GM10847 (cell line): ENCODE data around the gene ZNF521.

Experiments
- POLR2A ChIP-seq: IDR thresholded peaks from 2 replicates; pipeline ENCODE4 v1.6.1; 2011; ENCODE audit not compliant: insufficient read length; ENCODE audit errors: extremely low read depth

ZNF521 gene

GRCh38 chr18:25062720-25063119 lies 289.2 kb downstream of the ZNF521 start:
- no peak for TF ChIP-seq POLR2A

- no peak for TF ChIP-seq POLR2A
These were observed 290.6 kb downstream of the ZNF521 start for GRCh38 chr18:25061395-25061794.

- TF ChIP-seq POLR2A: no peak
These were observed 293.4 kb downstream of the ZNF521 start for GRCh38 chr18:25058521-25058920.

GRCh38 chr18:25057491-25058050 lies 294.4 kb downstream of the ZNF521 start:
- no peak for TF ChIP-seq POLR2A

GRCh38 chr18:25056429-25056828 lies 295.5 kb downstream of the ZNF521 start:
- TF ChIP-seq POLR2A: no peak

- TF ChIP-seq POLR2A: no peak
These were observed 296.9 kb downstream of the ZNF521 start for GRCh38 chr18:25055076-25055475.

- TF ChIP-seq POLR2A: no peak
These were observed 298.5 kb downstream of the ZNF521 start for GRCh38 chr18:25053466-25053865.

GRCh38 chr18:25052511-25052921 lies 299.4 kb downstream of the ZNF521 start:
- no peak for TF ChIP-seq POLR2A

GRCh38 chr18:25050605-25051004 lies 301.4 kb downstream of the ZNF521 start:
- no peak for TF ChIP-seq POLR2A

GRCh38 chr18:25047983-25048382 lies 304.0 kb downstream of the ZNF521 start:
- TF ChIP-seq POLR2A: no peak

- no peak for TF ChIP-seq POLR2A
These were observed 304.5 kb downstream of the ZNF521 start for GRCh38 chr18:25047421-25047820.

GRCh38 chr18:25044694-25045093 lies 307.3 kb downstream of the ZNF521 start:
- no peak for TF ChIP-seq POLR2A

- no peak for TF ChIP-seq POLR2A
These were observed 308.9 kb downstream of the ZNF521 start for GRCh38 chr18:25043104-25043503.

- TF ChIP-seq POLR2A: no peak
These were observed 309.3 kb downstream of the ZNF521 start for GRCh38 chr18:25042641-25043051.

GRCh38 chr18:25039781-25040180 lies 312.2 kb downstream of the ZNF521 start:
- TF ChIP-seq POLR2A: no peak

- no peak for TF ChIP-seq POLR2A
These were observed 313.7 kb downstream of the ZNF521 start for GRCh38 chr18:25038261-25038660.

- no peak for TF ChIP-seq POLR2A
These were observed 318.1 kb downstream of the ZNF521 start for GRCh38 chr18:25033747-25034471.
